ENCODE results near the gene PRAC1. TPM values are rescaled to one million over a fixed set of nuclear protein-coding genes. Genes with fewer than 3 reads are reported as not detected.

PRAC1 gene
- total and polyA plus RNA-seq, 2 donors (not counting 3 experiments of a cell fraction or from before 2014, with no cell fraction given), result not detected

- no peaks in the 10 kb centered on the region for H3K79me2 ChIP-seq (ENCODE audit: control insufficient read depth, insufficient read depth, low read length)
- TF ChIP-seq POLR2A (IDR thresholded peaks at IDR 0.05; ENCODE audit: low read depth, low read length) (no peak), MYC (IDR thresholded peaks at IDR 0.05; ENCODE audit: low read depth, low read length) (no peak), CTCF (IDR thresholded peaks at IDR 0.05; ENCODE audit: extremely low read depth in 1 of 2, insufficient read depth in 1 of 2, low read depth in 1 of 2, low read length in 2 of 2) (no peak), GATA2 (IDR thresholded peaks at IDR 0.05; ENCODE audit: insufficient read depth, insufficient read length, low read depth, low read length) (no peak), FOS (IDR thresholded peaks at IDR 0.05; ENCODE audit: borderline replicate concordance, insufficient read depth, low read length) (no peak), POLR2AphosphoS5 (IDR thresholded peaks at IDR 0.05; ENCODE audit: insufficient read depth, low read depth, low read length) (no peak), MAX (IDR thresholded peaks at IDR 0.05; ENCODE audit: insufficient read depth, insufficient read length) (no peak), EZH2 (IDR thresholded peaks at IDR 0.05; ENCODE audit: borderline replicate concordance, low read depth, low read length, severe bottlenecking) (no peak), JUN (IDR thresholded peaks at IDR 0.05; ENCODE audit: borderline replicate concordance, insufficient read depth, insufficient read length, low read depth) (no peak)
- dilution Hi-C loops (cut with MboI; ENCODE audit: extremely low pct_ligation_motif_present, low sequenced_read_pairs) (no loop called here), intact Hi-C loops (cut with micrococcal nuclease) (no loop called here)
- no peaks in the 10 kb centered on the region for H3K4me1 ChIP-seq (ENCODE audit: control insufficient read depth, extremely low read depth, insufficient read depth, low read length)
- no peak for FAIRE-seq
- peaks cover 32 to 48% of the 10 kb centered on the region in 2 experiments for H3K27me3 ChIP-seq (ENCODE audit: control insufficient read depth in 2 of 2, insufficient read depth in 2 of 2, low read length in 2 of 2)
- no TSS peak for BruUV-seq (replicated peaks)
- no peak overlapping the region for H3K4me2 ChIP-seq (ENCODE audit: insufficient read depth, low read length)
- CTCF ChIA-PET, result interaction anchor here (1.0 to 3.0 kb wide), 5 partner anchors 9 to 177 kb away, joined by 3 to 10 read pairs (median 4); no protein-coding TSS in a partner anchor
- no peaks in the 10 kb centered on the region for H3K9me1 ChIP-seq (replicated peaks; ENCODE audit: control insufficient read depth, extremely low read depth, insufficient read depth, low read length)
- no peak overlapping the region for H2AFZ ChIP-seq (ENCODE audit: low read depth, low read length)
- H4K20me1 ChIP-seq (replicated peaks; ENCODE audit: control insufficient read depth, extremely low read depth, insufficient read depth, low read length), result no peaks in the 10 kb centered on the region
- no peak overlapping the region for H3K4me3 ChIP-seq (replicated peaks in 1 of 3; ENCODE audit: insufficient read depth in 1 of 3, low read depth in 1 of 3, low read length in 3 of 3)
- H3K9ac ChIP-seq (replicated peaks; ENCODE audit: extremely low read depth, insufficient read depth, low read length), result no peak overlapping the region
- no peaks in the 10 kb centered on the region for H3K9me3 ChIP-seq (replicated peaks; ENCODE audit: control insufficient read depth, insufficient read depth, low read length)
- DNase-seq (ENCODE audit: low read depth, low spot score), result no peak
- H3K36me3 ChIP-seq (ENCODE audit: control insufficient read depth in 2 of 2, extremely low read depth in 1 of 2, insufficient read depth in 2 of 2, low read length in 2 of 2), result no peaks in the 10 kb centered on the region
- POLR2A ChIA-PET, result no interaction called here
- H3K27ac ChIP-seq (ENCODE audit: insufficient read depth, low read depth, low read length), result no peak overlapping the region
Measured at GRCh38 chr17:48701864-48702532, 20.3 kb downstream of the PRAC1 start.
